ENCODE results near the gene ATP8A2.

DNA sequence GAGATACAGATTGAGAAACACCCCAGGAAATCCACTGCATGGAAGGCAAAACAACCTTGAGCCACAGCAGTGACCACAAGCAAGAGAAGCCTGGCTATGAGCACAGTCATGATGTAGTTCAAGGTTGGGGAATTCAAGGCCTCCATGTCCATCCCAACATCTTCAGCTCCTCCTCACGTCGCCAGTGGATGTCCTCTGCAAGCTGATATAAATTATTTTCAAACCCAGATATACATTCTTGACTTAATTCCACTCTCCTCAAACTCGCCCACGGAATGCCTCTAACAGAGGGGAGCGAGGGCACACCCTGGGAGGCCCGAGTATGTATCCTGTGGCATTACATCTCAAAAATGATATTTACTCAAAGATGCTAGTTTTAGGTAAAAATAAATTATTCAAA, 574.5 kb downstream of the ATP8A2 start:
- TF ChIP-seq, protein P1, sequence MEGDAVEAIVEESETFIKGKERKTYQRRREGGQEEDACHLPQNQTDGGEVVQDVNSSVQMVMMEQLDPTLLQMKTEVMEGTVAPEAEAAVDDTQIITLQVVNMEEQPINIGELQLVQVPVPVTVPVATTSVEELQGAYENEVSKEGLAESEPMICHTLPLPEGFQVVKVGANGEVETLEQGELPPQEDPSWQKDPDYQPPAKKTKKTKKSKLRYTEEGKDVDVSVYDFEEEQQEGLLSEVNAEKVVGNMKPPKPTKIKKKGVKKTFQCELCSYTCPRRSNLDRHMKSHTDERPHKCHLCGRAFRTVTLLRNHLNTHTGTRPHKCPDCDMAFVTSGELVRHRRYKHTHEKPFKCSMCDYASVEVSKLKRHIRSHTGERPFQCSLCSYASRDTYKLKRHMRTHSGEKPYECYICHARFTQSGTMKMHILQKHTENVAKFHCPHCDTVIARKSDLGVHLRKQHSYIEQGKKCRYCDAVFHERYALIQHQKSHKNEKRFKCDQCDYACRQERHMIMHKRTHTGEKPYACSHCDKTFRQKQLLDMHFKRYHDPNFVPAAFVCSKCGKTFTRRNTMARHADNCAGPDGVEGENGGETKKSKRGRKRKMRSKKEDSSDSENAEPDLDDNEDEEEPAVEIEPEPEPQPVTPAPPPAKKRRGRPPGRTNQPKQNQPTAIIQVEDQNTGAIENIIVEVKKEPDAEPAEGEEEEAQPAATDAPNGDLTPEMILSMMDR (IDR thresholded peaks at IDR 0.05) = no peak
- TF ChIP-seq POLR2A (IDR thresholded peaks at IDR 0.05) = no peak
- TF ChIP-seq POLR2AphosphoS5 (IDR thresholded peaks at IDR 0.05) = no peak
